ENCODE data around the gene PXDN.
A peak's percentile ranks its signal among the peaks of the same experiment; 100 is the strongest.

The PXDN gene

GRCh38 chr2:1731963-1732768 is 12.1 kb downstream of the PXDN start:
- WGBS (ENCODE audit: extremely low coverage, insufficient coverage, low lambda C conversion rate), result no CpG with 5 or more reads among the region's 10 CpGs
- Histone ChIP-seq H2BK5ac (ENCODE audit: low read length) (no peak overlapping the region), H3K56ac (ENCODE audit: low read length) (no peak overlapping the region), H3K79me2 (ENCODE audit: control insufficient read depth, insufficient read depth, low read length) (peaks cover 45% of the 10 kb centered on the region), H3K23ac (ENCODE audit: low read length) (no peak overlapping the region), H3K4me3 (ENCODE audit: low read length) (no peak overlapping the region), H3K9ac (ENCODE audit: low read length) (no peak overlapping the region), H3K36me3 (ENCODE audit: control insufficient read depth, insufficient read depth, low read length) (no peaks in the 10 kb centered on the region), H4K5ac (ENCODE audit: low read length) (no peak overlapping the region), H3K4ac (ENCODE audit: low read depth, low read length) (no peak overlapping the region), H3K79me1 (ENCODE audit: low read length) (peaks cover 35% of the 10 kb centered on the region), H3K4me1 (ENCODE audit: control insufficient read depth, low read depth, low read length) (peaks cover 11% of the 10 kb centered on the region), H3K18ac (ENCODE audit: low read length) (no peak overlapping the region), H4K8ac (ENCODE audit: low read depth, low read length) (no peak overlapping the region), H2BK120ac (ENCODE audit: low read depth, low read length) (no peak overlapping the region), H3K4me2 (ENCODE audit: low read length) (no peak overlapping the region), H2BK15ac (replicated peaks; ENCODE audit: low read depth) (no peak overlapping the region), H3K27me3 (ENCODE audit: insufficient read depth, low read length, poor library complexity) (no peaks in the 10 kb centered on the region), H2AK5ac (ENCODE audit: low read length) (no peak overlapping the region), H3K27ac (ENCODE audit: low read depth, low read length) (no peak overlapping the region)
- DNase-seq, result no peak

DNA sequence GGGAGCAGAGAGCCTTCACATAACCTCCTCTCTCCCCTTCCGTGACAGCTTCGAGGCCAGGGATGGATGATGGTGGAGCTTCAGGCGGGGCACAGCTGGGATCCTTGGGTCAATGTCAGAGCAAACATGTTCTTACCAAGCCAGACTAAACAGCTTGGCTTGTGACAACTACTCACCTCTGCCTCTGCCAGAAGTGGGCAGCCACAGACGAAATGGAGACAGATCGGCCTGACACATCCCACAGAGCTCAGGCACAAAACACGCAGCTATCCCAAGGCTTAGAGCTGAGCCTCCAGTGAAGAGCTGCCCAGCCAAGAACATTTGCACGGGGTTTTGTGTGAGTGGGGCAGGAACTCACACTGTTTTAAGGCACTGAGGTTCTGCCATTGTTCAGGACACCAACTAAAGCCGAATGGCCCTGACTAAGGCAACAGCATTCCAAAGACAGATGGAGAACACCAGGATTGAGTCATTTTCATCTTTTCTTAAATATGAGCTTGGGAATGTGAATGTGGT is 12.8 kb downstream of the PXDN start:
- Histone ChIP-seq H3K79me2 (ENCODE audit: control insufficient read depth, insufficient read depth, low read length) (peaks cover 45% of the 10 kb centered on the region), H3K23ac (ENCODE audit: low read length) (no peak overlapping the region), H3K4me1 (ENCODE audit: control insufficient read depth, low read depth, low read length) (peaks cover 11% of the 10 kb centered on the region), H4K5ac (ENCODE audit: low read length) (no peak overlapping the region), H3K4me2 (ENCODE audit: low read length) (no peak overlapping the region), H3K18ac (ENCODE audit: low read length) (no peak overlapping the region), H3K27ac (ENCODE audit: low read depth, low read length) (no peak overlapping the region), H2BK120ac (ENCODE audit: low read depth, low read length) (no peak overlapping the region), H3K4me3 (ENCODE audit: low read length) (no peak overlapping the region), H2AK5ac (ENCODE audit: low read length) (no peak overlapping the region), H3K36me3 (ENCODE audit: control insufficient read depth, insufficient read depth, low read length) (no peaks in the 10 kb centered on the region), H2BK5ac (ENCODE audit: low read length) (no peak overlapping the region), H4K8ac (ENCODE audit: low read depth, low read length) (no peak overlapping the region), H3K9ac (ENCODE audit: low read length) (no peak overlapping the region), H3K4ac (ENCODE audit: low read depth, low read length) (no peak overlapping the region), H3K27me3 (ENCODE audit: insufficient read depth, low read length, poor library complexity) (no peaks in the 10 kb centered on the region), H3K56ac (ENCODE audit: low read length) (no peak overlapping the region), H2BK15ac (replicated peaks; ENCODE audit: low read depth) (no peak overlapping the region), H3K79me1 (ENCODE audit: low read length) (peaks cover 36% of the 10 kb centered on the region)
- no CpG with 5 or more reads among the region's 8 CpGs for WGBS (ENCODE audit: extremely low coverage, insufficient coverage, low lambda C conversion rate)
- DNase-seq, result no peak

- Histone ChIP-seq H2BK15ac (replicated peaks; ENCODE audit: low read depth) (no peak overlapping the region), H3K18ac (ENCODE audit: low read length) (no peak overlapping the region), H4K5ac (ENCODE audit: low read length) (no peak overlapping the region), H2AK5ac (ENCODE audit: low read length) (no peak overlapping the region), H2BK5ac (ENCODE audit: low read length) (no peak overlapping the region), H3K9ac (ENCODE audit: low read length) (no peak overlapping the region), H3K4me2 (ENCODE audit: low read length) (no peak overlapping the region), H3K79me1 (ENCODE audit: low read length) (peaks cover 31% of the 10 kb centered on the region), H4K8ac (ENCODE audit: low read depth, low read length) (no peak overlapping the region), H2BK120ac (ENCODE audit: low read depth, low read length) (no peak overlapping the region), H3K27ac (ENCODE audit: low read depth, low read length) (no peak overlapping the region), H3K27me3 (ENCODE audit: insufficient read depth, low read length, poor library complexity) (no peaks in the 10 kb centered on the region), H3K36me3 (ENCODE audit: control insufficient read depth, insufficient read depth, low read length) (no peaks in the 10 kb centered on the region), H3K79me2 (ENCODE audit: control insufficient read depth, insufficient read depth, low read length) (peaks cover 40% of the 10 kb centered on the region), H3K4me1 (ENCODE audit: control insufficient read depth, low read depth, low read length) (peaks cover 11% of the 10 kb centered on the region), H3K4me3 (ENCODE audit: low read length) (no peak overlapping the region), H3K4ac (ENCODE audit: low read depth, low read length) (no peak overlapping the region), H3K56ac (ENCODE audit: low read length) (peak overlapping the region; percentile 28), H3K23ac (ENCODE audit: low read length) (no peak overlapping the region)
- DNase-seq, result peak; percentile 46
- WGBS (ENCODE audit: extremely low coverage, insufficient coverage, low lambda C conversion rate), result no CpG with 5 or more reads among the region's 10 CpGs
Measured at GRCh38 chr2:1730015-1730927, 14.0 kb downstream of the PXDN start.

- H3K18ac ChIP-seq (ENCODE audit: low read length), result no peak overlapping the region
- peaks cover 28% of the 10 kb centered on the region for H3K79me1 ChIP-seq (ENCODE audit: low read length)
- peaks cover 38% of the 10 kb centered on the region for H3K79me2 ChIP-seq (ENCODE audit: control insufficient read depth, insufficient read depth, low read length)
- H3K56ac ChIP-seq (ENCODE audit: low read length), result no peak overlapping the region
- no peak overlapping the region for H2BK15ac ChIP-seq (replicated peaks; ENCODE audit: low read depth)
- no peak overlapping the region for H3K27ac ChIP-seq (ENCODE audit: low read depth, low read length)
- no peaks in the 10 kb centered on the region for H3K36me3 ChIP-seq (ENCODE audit: control insufficient read depth, insufficient read depth, low read length)
- no peak overlapping the region for H2AK5ac ChIP-seq (ENCODE audit: low read length)
- H4K5ac ChIP-seq (ENCODE audit: low read length), result no peak overlapping the region
- H3K9ac ChIP-seq (ENCODE audit: low read length), result peak overlapping the region; percentile 13
- H3K23ac ChIP-seq (ENCODE audit: low read length), result no peak overlapping the region
- no peak overlapping the region for H2BK5ac ChIP-seq (ENCODE audit: low read length)
- H3K27me3 ChIP-seq (ENCODE audit: insufficient read depth, low read length, poor library complexity), result no peaks in the 10 kb centered on the region
- WGBS (ENCODE audit: extremely low coverage, insufficient coverage, low lambda C conversion rate), result no CpG with 5 or more reads among the region's 7 CpGs
- H3K4ac ChIP-seq (ENCODE audit: low read depth, low read length), result no peak overlapping the region
- H4K8ac ChIP-seq (ENCODE audit: low read depth, low read length), result no peak overlapping the region
- H3K4me1 ChIP-seq (ENCODE audit: control insufficient read depth, low read depth, low read length), result peaks cover 11% of the 10 kb centered on the region
- H3K4me3 ChIP-seq (ENCODE audit: low read length), result no peak overlapping the region
- no peak overlapping the region for H2BK120ac ChIP-seq (ENCODE audit: low read depth, low read length)
- H3K4me2 ChIP-seq (ENCODE audit: low read length), result no peak overlapping the region
- no peak for DNase-seq
Measured at GRCh38 chr2:1729242-1729641, 15.1 kb downstream of the PXDN start.

- H3K4ac ChIP-seq (ENCODE audit: low read depth, low read length), result no peak overlapping the region
- DNase-seq, result peak; percentile 65
- H2BK120ac ChIP-seq (ENCODE audit: low read depth, low read length), result no peak overlapping the region
- peaks cover 11% of the 10 kb centered on the region for H3K4me1 ChIP-seq (ENCODE audit: control insufficient read depth, low read depth, low read length)
- H3K36me3 ChIP-seq (ENCODE audit: control insufficient read depth, insufficient read depth, low read length), result no peaks in the 10 kb centered on the region
- H2BK15ac ChIP-seq (replicated peaks; ENCODE audit: low read depth), result no peak overlapping the region
- no peak overlapping the region for H4K5ac ChIP-seq (ENCODE audit: low read length)
- no peak overlapping the region for H3K4me3 ChIP-seq (ENCODE audit: low read length)
- peaks cover 37% of the 10 kb centered on the region for H3K79me2 ChIP-seq (ENCODE audit: control insufficient read depth, insufficient read depth, low read length)
- H3K27ac ChIP-seq (ENCODE audit: low read depth, low read length), result no peak overlapping the region
- peaks cover 28% of the 10 kb centered on the region for H3K79me1 ChIP-seq (ENCODE audit: low read length)
- H3K4me2 ChIP-seq (ENCODE audit: low read length), result no peak overlapping the region
- no peak overlapping the region for H2AK5ac ChIP-seq (ENCODE audit: low read length)
- H3K56ac ChIP-seq (ENCODE audit: low read length), result no peak overlapping the region
- WGBS (ENCODE audit: extremely low coverage, insufficient coverage, low lambda C conversion rate), result no CpG with 5 or more reads among the region's 14 CpGs
- no peak overlapping the region for H4K8ac ChIP-seq (ENCODE audit: low read depth, low read length)
- peak overlapping the region; percentile 13 for H3K9ac ChIP-seq (ENCODE audit: low read length)
- H3K27me3 ChIP-seq (ENCODE audit: insufficient read depth, low read length, poor library complexity), result no peaks in the 10 kb centered on the region
- H3K18ac ChIP-seq (ENCODE audit: low read length), result no peak overlapping the region
- no peak overlapping the region for H2BK5ac ChIP-seq (ENCODE audit: low read length)
- H3K23ac ChIP-seq (ENCODE audit: low read length), result no peak overlapping the region
Measured at GRCh38 chr2:1728821-1729220, 15.5 kb downstream of the PXDN start.

All from mesendoderm (in vitro differentiated cells).